B cell (primary cell): ENCODE data around the gene TIE1. TPM values are rescaled to one million over a fixed set of nuclear protein-coding genes. Genes with fewer than 3 reads are reported as not detected.

Source experiments
- ATAC-seq: fragments of 200-7000 bp; cut with Tn5 transposase; one replicate; pipeline ENCODE4 v1.10.0; 2021; ENCODE audit warnings: low read depth, mild to moderate bottlenecking, moderate number of reproducible peaks, moderate library complexity
- CTCF ChIA-PET: fragments of 350-600 bp; sonication (Branson Sonifier 250); formaldehyde crosslinking; loops from one replicate; lab custom pipeline; 2021; ENCODE audit warnings: antibody characterized with exemption, inconsistent platforms; lab: Charles Lee
- POLR2A ChIA-PET: fragments of 350-600 bp; sonication (Branson Sonifier 250); formaldehyde crosslinking; loops from one replicate; lab custom pipeline; 2021; ENCODE audit warnings: antibody characterized with exemption; lab: Charles Lee
- DNase-seq: peaks from one replicate; pipeline ENCODE4 v3.0.0; 2013
- H2AFZ ChIP-seq: 2 replicates; pipeline ENCODE4 v1.6.1; 2012; ENCODE audit warnings: mild to moderate bottlenecking, low read depth, low read length; ENCODE audit not compliant: insufficient read depth, poor library complexity, severe bottlenecking
- H3K27ac ChIP-seq, 2 donors: 1 replicate in 1 of 2; 2 replicates in 1 of 2; pipeline ENCODE4 v1.5.1; 2012 to 2013; ENCODE audit warnings: low read length in 2 of 2, mild to moderate bottlenecking in 2 of 2, moderate library complexity in 1 of 2
- H3K27me3 ChIP-seq, 4 experiments: fragments of 200-600 bp in 1 of 4; sonication (generic) in 1 of 4; replicated peaks in 1 of 4; 1 replicate in 2 of 4; 2 replicates in 2 of 4; pipeline versions ENCODE4 v1.6.1 to v1.7.0; 2013 to 2016; ENCODE audit warnings: low read length in 3 of 4, mild to moderate bottlenecking in 2 of 4, mixed read lengths in 1 of 4, moderate library complexity in 1 of 4; ENCODE audit not compliant: insufficient read depth in 4 of 4, control insufficient read depth in 3 of 4; ENCODE audit errors: control extremely low read depth in 1 of 4
- H3K36me3 ChIP-seq, 2 experiments: replicated peaks in 1 of 2; 1 replicate in 1 of 2; 2 replicates in 1 of 2; pipeline versions ENCODE4 v1.6.1 to v1.7.1; 2013; ENCODE audit warnings: low read length in 1 of 2; ENCODE audit not compliant: insufficient read depth in 2 of 2, control insufficient read depth in 1 of 2; ENCODE audit errors: control extremely low read depth in 1 of 2, extremely low read depth in 1 of 2
- H3K4me1 ChIP-seq, 2 donors: fragments of 200-600 bp in 1 of 2; sonication (generic) in 1 of 2; 1 replicate in 1 of 2; 2 replicates in 1 of 2; pipeline versions ENCODE4 v1.5.1 to v1.6.1; 2013 to 2017; ENCODE audit warnings: low read length in 2 of 2; ENCODE audit not compliant: control insufficient read depth in 2 of 2, insufficient read depth in 2 of 2
- H3K4me2 ChIP-seq: replicated peaks from 2 replicates; pipeline ENCODE3; 2012; ENCODE audit warnings: mild to moderate bottlenecking, low read depth, low read length; ENCODE audit not compliant: poor library complexity, severe bottlenecking
- H3K4me3 ChIP-seq, 5 experiments: fragments of 200-600 bp in 1 of 5; sonication (generic) in 1 of 5; 1 replicate in 3 of 5; 2 replicates in 2 of 5; pipeline versions ENCODE4 v1.5.1 to v1.7.0; 2011 to 2016; ENCODE audit warnings: low read length in 4 of 5, mild to moderate bottlenecking in 4 of 5, low read depth in 2 of 5, control low read depth in 1 of 5, moderate library complexity in 1 of 5; ENCODE audit not compliant: insufficient read depth in 1 of 5; ENCODE audit errors: control extremely low read depth in 1 of 5, extremely low read depth in 1 of 5
- H3K79me2 ChIP-seq: fragments of 200-600 bp; sonication (generic); one replicate; pipeline ENCODE4 v1.6.0; 2016; ENCODE audit warnings: low read length; ENCODE audit not compliant: control insufficient read depth, insufficient read depth
- H3K9ac ChIP-seq: fragments of 200-600 bp; sonication (generic); 2 replicates; pipeline ENCODE4 v1.6.1; 2017; ENCODE audit warnings: mild to moderate bottlenecking, low read length, moderate library complexity
- H3K9me3 ChIP-seq, 3 donors: one replicate each; pipeline versions ENCODE4 v1.6.1 to v1.7.1; 2013; ENCODE audit warnings: low read length in 2 of 3; ENCODE audit not compliant: control insufficient read depth in 2 of 3, insufficient read depth in 1 of 3; ENCODE audit errors: control extremely low read depth in 1 of 3
- H4K20me1 ChIP-seq: 2 replicates; pipeline ENCODE4 v1.6.0; 2012; ENCODE audit warnings: mild to moderate bottlenecking, low read length; ENCODE audit not compliant: insufficient read depth, control insufficient read depth, poor library complexity, severe bottlenecking
- H3K27ac Mint-ChIP-seq: one replicate; pipeline ENCODE4 v1.8.0; 2021; ENCODE audit warnings: mixed read lengths
- H3K27me3 Mint-ChIP-seq: one replicate; pipeline ENCODE4 v1.8.0; 2021; ENCODE audit warnings: mixed read lengths
- H3K4me1 Mint-ChIP-seq: one replicate; pipeline ENCODE4 v1.8.0; 2021; ENCODE audit warnings: mixed read lengths
- H3K4me3 Mint-ChIP-seq: one replicate; pipeline ENCODE4 v1.8.0; 2021; ENCODE audit warnings: mixed read lengths
- H3K9me3 Mint-ChIP-seq: one replicate; pipeline ENCODE4 v1.8.0; 2022; ENCODE audit warnings: mixed read lengths; ENCODE audit not compliant: insufficient read depth
- EZH2 ChIP-seq: IDR thresholded peaks from 2 replicates; pipeline ENCODE4 v1.6.1; 2012; ENCODE audit warnings: borderline replicate concordance, low read depth, mild to moderate bottlenecking, moderate library complexity, low read length; ENCODE audit not compliant: insufficient read depth, poor library complexity, severe bottlenecking
- WGBS: methylation state at CpG from one replicate; pipeline ENCODE4 v1.1.5; 2013; ENCODE audit warnings: missing lambda C conversion rate; ENCODE audit not compliant: insufficient coverage; 5-methylcytosine and 5-hydroxymethylcytosine counted together
- intact Hi-C: fragments of 100-400 bp; cut with micrococcal nuclease; formaldehyde crosslinking; loops from one replicate; pipeline ENCODE4 v1.10.0; 2022
- polyA plus RNA-seq: library from polyadenylated mRNA; depleted of rRNA; stranded (reverse); fragments of >200 nt; gene quantifications from 2 replicates; pipeline ENCODE4 v1.2.3, GENCODE V29; 2012
- total RNA-seq, 2 donors: library from RNA; stranded (reverse); fragments of 120-200 nt in 1 of 2; gene quantifications; 1 replicate in 1 of 2; 2 replicates in 1 of 2; pipeline versions ENCODE4 v1.2.3 to v1.2.4, GENCODE V29; 2013 to 2022
- TF ChIP-seq, protein P1 (sequence below): fragments of 200-600 bp; IDR thresholded peaks from one replicate; pipeline ENCODE4 v1.8.0; 2022; ENCODE audit warnings: antibody characterized with exemption, mild to moderate bottlenecking

The TIE1 gene
- total and polyA plus RNA-seq, 2 donors (not counting 1 experiment from before 2014, with no cell fraction given) = 0.10 TPM; not detected in 1

DNA sequence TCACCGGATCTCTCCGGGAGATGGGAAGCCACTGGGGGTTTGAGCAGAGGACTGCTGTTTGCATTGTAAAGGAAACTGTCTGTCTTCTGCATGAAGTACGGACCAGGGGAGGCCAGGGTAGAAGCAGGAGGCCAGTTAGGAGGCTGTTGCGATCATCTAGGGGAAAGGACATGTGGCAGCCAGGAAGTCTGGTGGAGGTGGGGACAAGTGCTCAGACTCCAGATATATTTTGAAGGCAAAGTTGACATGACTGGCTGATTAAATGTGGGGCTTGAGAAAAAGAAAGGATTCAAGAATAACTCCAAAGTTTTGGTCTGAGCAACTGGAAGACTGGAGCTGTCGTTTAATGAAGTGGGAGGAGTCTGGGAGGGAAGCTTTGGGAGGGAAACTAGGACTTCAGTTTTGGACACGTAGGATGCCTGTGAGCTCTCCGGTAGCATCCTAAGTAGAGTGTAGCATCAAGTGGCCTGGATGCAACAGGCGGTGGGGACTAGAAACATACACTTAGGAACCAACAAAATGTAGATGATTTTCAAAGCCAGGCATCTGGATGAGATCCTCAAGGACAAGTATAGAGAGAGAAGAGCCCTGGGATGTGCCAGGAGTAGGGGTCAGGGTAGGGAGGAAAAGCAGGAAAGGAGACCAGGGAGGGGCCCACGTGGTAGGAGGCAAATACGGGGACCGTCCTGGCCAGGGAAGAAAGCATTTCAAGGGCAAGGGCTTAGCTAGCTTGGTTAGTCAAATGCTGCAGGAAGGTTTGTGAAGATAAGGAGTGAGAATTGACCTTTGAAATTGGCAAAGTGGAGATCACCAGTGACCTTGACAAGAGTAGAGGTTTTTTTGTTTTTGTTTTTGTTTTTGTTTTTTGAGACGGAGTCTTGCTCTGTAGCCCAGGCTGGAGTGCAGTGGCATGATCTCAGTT, 11.7 kb upstream of the TIE1 start:
- Histone ChIP-seq H3K79me2 (no peaks in the 10 kb centered on the region), H2AFZ (no peak overlapping the region), H4K20me1 (no peaks in the 10 kb centered on the region), H3K4me2 (no peak overlapping the region), H3K4me1 (no peaks in the 10 kb centered on the region), H3K27me3 (no peaks in the 10 kb centered on the region), H3K4me3 (no peak overlapping the region), H3K36me3 (no peaks in the 10 kb centered on the region), H3K27ac (no peak overlapping the region), H3K9me3 (peaks cover 0 to under 1% (median 0%) of the 10 kb centered on the region in 3 donors), H3K9ac (no peak overlapping the region)
- DNase-seq = no peak
- WGBS = 89% methylated on average over 10 of the region's 12 CpGs
- no peak overlapping the region for H3K27ac Mint-ChIP-seq
- no peaks in the 10 kb centered on the region for H3K4me1 Mint-ChIP-seq
- ATAC-seq = no peak
- H3K9me3 Mint-ChIP-seq = no peaks in the 10 kb centered on the region
- POLR2A ChIA-PET = no interaction called here
- H3K4me3 Mint-ChIP-seq = no peak overlapping the region
- CTCF ChIA-PET = interaction anchor here (1.8 kb wide), 1 partner anchor 62 kb away, joined by 5 read pairs; no protein-coding TSS in a partner anchor
- intact Hi-C loops = no loop called here
- TF ChIP-seq, protein P1, sequence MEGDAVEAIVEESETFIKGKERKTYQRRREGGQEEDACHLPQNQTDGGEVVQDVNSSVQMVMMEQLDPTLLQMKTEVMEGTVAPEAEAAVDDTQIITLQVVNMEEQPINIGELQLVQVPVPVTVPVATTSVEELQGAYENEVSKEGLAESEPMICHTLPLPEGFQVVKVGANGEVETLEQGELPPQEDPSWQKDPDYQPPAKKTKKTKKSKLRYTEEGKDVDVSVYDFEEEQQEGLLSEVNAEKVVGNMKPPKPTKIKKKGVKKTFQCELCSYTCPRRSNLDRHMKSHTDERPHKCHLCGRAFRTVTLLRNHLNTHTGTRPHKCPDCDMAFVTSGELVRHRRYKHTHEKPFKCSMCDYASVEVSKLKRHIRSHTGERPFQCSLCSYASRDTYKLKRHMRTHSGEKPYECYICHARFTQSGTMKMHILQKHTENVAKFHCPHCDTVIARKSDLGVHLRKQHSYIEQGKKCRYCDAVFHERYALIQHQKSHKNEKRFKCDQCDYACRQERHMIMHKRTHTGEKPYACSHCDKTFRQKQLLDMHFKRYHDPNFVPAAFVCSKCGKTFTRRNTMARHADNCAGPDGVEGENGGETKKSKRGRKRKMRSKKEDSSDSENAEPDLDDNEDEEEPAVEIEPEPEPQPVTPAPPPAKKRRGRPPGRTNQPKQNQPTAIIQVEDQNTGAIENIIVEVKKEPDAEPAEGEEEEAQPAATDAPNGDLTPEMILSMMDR = no peak
- TF ChIP-seq EZH2 = no peak
- H3K27me3 Mint-ChIP-seq = peaks cover 4% of the 10 kb centered on the region

DNA sequence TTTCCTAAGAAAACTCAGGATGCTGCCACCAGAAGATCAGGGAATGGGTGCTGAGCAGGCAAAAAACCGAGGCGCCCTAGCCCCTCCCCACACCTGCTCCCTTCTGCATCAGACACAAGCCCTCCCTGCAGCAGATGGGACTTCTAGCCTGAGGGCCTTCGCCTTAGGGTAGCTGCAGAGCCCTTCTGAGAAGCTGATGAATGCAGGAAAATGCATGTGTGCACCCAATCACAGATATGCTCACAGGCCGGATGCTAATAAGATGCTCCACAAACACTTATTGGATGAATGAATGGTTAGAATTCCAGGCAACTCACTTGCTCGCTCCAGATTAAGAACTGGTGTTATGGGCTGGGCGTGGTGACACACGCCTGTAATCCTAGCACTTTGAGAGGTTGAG, 8.6 kb upstream of the TIE1 start:
- H3K9ac ChIP-seq = no peak overlapping the region
- POLR2A ChIA-PET = no interaction called here
- CTCF ChIA-PET = no interaction called here
- H3K27ac ChIP-seq = no peak overlapping the region
- H3K4me3 Mint-ChIP-seq = no peak overlapping the region
- no peak overlapping the region for H3K4me2 ChIP-seq
- no peaks in the 10 kb centered on the region for H4K20me1 ChIP-seq
- peaks cover 3% of the 10 kb centered on the region for H3K27me3 Mint-ChIP-seq
- no peak for TF ChIP-seq EZH2
- TF ChIP-seq, protein P1 = no peak
- DNase-seq (no peak), ATAC-seq (no peak)
- intact Hi-C loops = no loop called here
- no peaks in the 10 kb centered on the region for H3K4me1 Mint-ChIP-seq
- H2AFZ ChIP-seq = no peak overlapping the region
- H3K4me3 ChIP-seq = no peak overlapping the region
- no peak overlapping the region for H3K27ac Mint-ChIP-seq
- no peaks in the 10 kb centered on the region for H3K36me3 ChIP-seq
- 90% methylated on average over 4 of the region's 7 CpGs for WGBS
- no peaks in the 10 kb centered on the region for H3K27me3 ChIP-seq
- H3K9me3 ChIP-seq = no peaks in the 10 kb centered on the region
- no peaks in the 10 kb centered on the region for H3K79me2 ChIP-seq
- no peaks in the 10 kb centered on the region for H3K4me1 ChIP-seq
- no peaks in the 10 kb centered on the region for H3K9me3 Mint-ChIP-seq
